Measurements from ENCODE around the gene AGBL1. TPM values are rescaled to one million over a fixed set of nuclear protein-coding genes. Genes with fewer than 3 reads are reported as not detected.

AGBL1 gene
- total RNA-seq, 1 donor from 2014 or later: not detected

- no peak for DNase-seq (ENCODE audit: low read depth)
- Histone ChIP-seq H3K4me3 (ENCODE audit: insufficient read depth, low read depth, low read length) (no peak overlapping the region), H3K9me3 (ENCODE audit: insufficient read depth, low read depth, low read length) (peaks cover 3% of the 10 kb centered on the region), H3K27ac (ENCODE audit: low read depth, low read length) (no peak overlapping the region), H3K79me2 (ENCODE audit: insufficient read depth, low read length) (no peaks in the 10 kb centered on the region), H3K4me2 (ENCODE audit: low read length) (no peak overlapping the region), H3K36me3 (ENCODE audit: insufficient read depth, low read length) (no peaks in the 10 kb centered on the region), H3K9ac (ENCODE audit: low read length) (no peak overlapping the region), H3K27me3 (ENCODE audit: insufficient read depth, low read length) (no peaks in the 10 kb centered on the region), H3K4me1 (ENCODE audit: insufficient read depth, low read length) (no peaks in the 10 kb centered on the region), H2AFZ (ENCODE audit: low read depth, low read length) (no peak overlapping the region), H4K20me1 (ENCODE audit: insufficient read depth, low read length) (no peaks in the 10 kb centered on the region)
- H3K27me3 Mint-ChIP-seq (ENCODE audit: low read depth, unreplicated experiment): no peaks in the 10 kb centered on the region
- no peaks in the 10 kb centered on the region for H3K9me3 Mint-ChIP-seq (ENCODE audit: unreplicated experiment)
- no peak overlapping the region for H3K27ac Mint-ChIP-seq (ENCODE audit: unreplicated experiment)
- no peak for TF ChIP-seq EZH2 (IDR thresholded peaks at IDR 0.05; ENCODE audit: insufficient read depth, low read length)
- TF ChIP-seq CTCF (IDR thresholded peaks at IDR 0.05; ENCODE audit: insufficient read depth, low read depth, low read length): no peak
- no peaks in the 10 kb centered on the region for H3K36me3 Mint-ChIP-seq (ENCODE audit: low read depth, unreplicated experiment)
- no peak for FAIRE-seq
- no peaks in the 10 kb centered on the region for H3K4me1 Mint-ChIP-seq (ENCODE audit: low read depth, unreplicated experiment)
- no peak overlapping the region for H3K4me3 Mint-ChIP-seq (ENCODE audit: unreplicated experiment)
These were observed 47.9 kb downstream of the AGBL1 start for GRCh38 chr15:86127547-86127946.

GRCh38 chr15:86135041-86135440 lies 55.4 kb downstream of the AGBL1 start:
- Histone ChIP-seq H2AFZ (ENCODE audit: low read depth, low read length) (no peak overlapping the region), H3K79me2 (ENCODE audit: insufficient read depth, low read length) (no peaks in the 10 kb centered on the region), H3K4me3 (ENCODE audit: insufficient read depth, low read depth, low read length) (no peak overlapping the region), H3K4me2 (ENCODE audit: low read length) (no peak overlapping the region), H4K20me1 (ENCODE audit: insufficient read depth, low read length) (no peaks in the 10 kb centered on the region), H3K27me3 (ENCODE audit: insufficient read depth, low read length) (no peaks in the 10 kb centered on the region), H3K4me1 (ENCODE audit: insufficient read depth, low read length) (no peaks in the 10 kb centered on the region), H3K9me3 (ENCODE audit: insufficient read depth, low read depth, low read length) (peaks cover 6% of the 10 kb centered on the region), H3K36me3 (ENCODE audit: insufficient read depth, low read length) (no peaks in the 10 kb centered on the region), H3K9ac (ENCODE audit: low read length) (no peak overlapping the region), H3K27ac (ENCODE audit: low read depth, low read length) (no peak overlapping the region)
- Mint-ChIP-seq H3K4me1 (ENCODE audit: low read depth, unreplicated experiment) (no peaks in the 10 kb centered on the region), H3K27me3 (ENCODE audit: low read depth, unreplicated experiment) (peaks cover 2% of the 10 kb centered on the region), H3K36me3 (ENCODE audit: low read depth, unreplicated experiment) (no peaks in the 10 kb centered on the region), H3K27ac (ENCODE audit: unreplicated experiment) (no peak overlapping the region), H3K9me3 (ENCODE audit: unreplicated experiment) (no peaks in the 10 kb centered on the region), H3K4me3 (ENCODE audit: unreplicated experiment) (no peak overlapping the region)
- FAIRE-seq (no peak), DNase-seq (ENCODE audit: low read depth) (no peak)
- TF ChIP-seq CTCF (IDR thresholded peaks at IDR 0.05; ENCODE audit: insufficient read depth, low read depth, low read length): no peak
- no peak for TF ChIP-seq EZH2 (IDR thresholded peaks at IDR 0.05; ENCODE audit: insufficient read depth, low read length)

GRCh38 chr15:86136861-86137260 lies 57.2 kb downstream of the AGBL1 start:
- Mint-ChIP-seq H3K9me3 (ENCODE audit: unreplicated experiment) (no peaks in the 10 kb centered on the region), H3K4me3 (ENCODE audit: unreplicated experiment) (no peak overlapping the region), H3K36me3 (ENCODE audit: low read depth, unreplicated experiment) (no peaks in the 10 kb centered on the region), H3K27ac (ENCODE audit: unreplicated experiment) (no peak overlapping the region), H3K27me3 (ENCODE audit: low read depth, unreplicated experiment) (peaks cover 2% of the 10 kb centered on the region), H3K4me1 (ENCODE audit: low read depth, unreplicated experiment) (no peaks in the 10 kb centered on the region)
- no peaks in the 10 kb centered on the region for H4K20me1 ChIP-seq (ENCODE audit: insufficient read depth, low read length)
- H3K36me3 ChIP-seq (ENCODE audit: insufficient read depth, low read length): no peaks in the 10 kb centered on the region
- no peaks in the 10 kb centered on the region for H3K27me3 ChIP-seq (ENCODE audit: insufficient read depth, low read length)
- no peak overlapping the region for H3K9ac ChIP-seq (ENCODE audit: low read length)
- H2AFZ ChIP-seq (ENCODE audit: low read depth, low read length): no peak overlapping the region
- no peaks in the 10 kb centered on the region for H3K79me2 ChIP-seq (ENCODE audit: insufficient read depth, low read length)
- DNase-seq (ENCODE audit: low read depth) (no peak), FAIRE-seq (no peak)
- H3K4me2 ChIP-seq (ENCODE audit: low read length): no peak overlapping the region
- no peaks in the 10 kb centered on the region for H3K4me1 ChIP-seq (ENCODE audit: insufficient read depth, low read length)
- TF ChIP-seq CTCF (IDR thresholded peaks at IDR 0.05; ENCODE audit: insufficient read depth, low read depth, low read length): no peak
- no peak for TF ChIP-seq EZH2 (IDR thresholded peaks at IDR 0.05; ENCODE audit: insufficient read depth, low read length)
- H3K9me3 ChIP-seq (ENCODE audit: insufficient read depth, low read depth, low read length): peaks cover 6% of the 10 kb centered on the region
- no peak overlapping the region for H3K27ac ChIP-seq (ENCODE audit: low read depth, low read length)
- no peak overlapping the region for H3K4me3 ChIP-seq (ENCODE audit: insufficient read depth, low read depth, low read length)
